DOHH2 (cell line): ENCODE measurements around the gene PAIP2.

ENCODE experiments used
- H3F3A ChIP-seq: fragments of 200-600 bp; sonication (generic), shearing (Covaris generic); 2 replicates; pipeline ENCODE4 v1.6.0; 2016; ENCODE audit warnings: antibody characterized with exemption, mild to moderate bottlenecking; ENCODE audit not compliant: control insufficient read depth, insufficient read depth
- H3K27ac ChIP-seq: fragments of 200-600 bp; sonication (generic); 2 replicates; pipeline ENCODE4 v1.5.1; 2014; ENCODE audit warnings: low read depth, mild to moderate bottlenecking, low read length, moderate library complexity
- H3K27me3 ChIP-seq: fragments of 200-600 bp; sonication (generic); 2 replicates; pipeline ENCODE4 v1.6.1; 2014; ENCODE audit warnings: mild to moderate bottlenecking, low read length, mixed read lengths; ENCODE audit not compliant: control insufficient read depth
- H3K36me3 ChIP-seq: fragments of 200-600 bp; sonication (generic); 2 replicates; pipeline ENCODE4 v1.6.1; 2014; ENCODE audit warnings: mild to moderate bottlenecking, low read length, moderate library complexity, mixed read lengths; ENCODE audit not compliant: control insufficient read depth
- H3K4me1 ChIP-seq: fragments of 200-600 bp; sonication (generic); 2 replicates; pipeline ENCODE4 v1.6.1; 2014; ENCODE audit warnings: mild to moderate bottlenecking, low read length, mixed read lengths; ENCODE audit not compliant: control insufficient read depth
- H3K4me2 ChIP-seq: fragments of 200-600 bp; sonication (generic); 2 replicates; pipeline ENCODE4 v1.6.0; 2014; ENCODE audit warnings: mild to moderate bottlenecking, low read length, moderate library complexity
- H3K4me3 ChIP-seq: fragments of 200-600 bp; sonication (generic); 2 replicates; pipeline ENCODE4 v1.5.1; 2014; ENCODE audit warnings: mild to moderate bottlenecking, low read length, mixed read lengths
- H3K79me2 ChIP-seq: fragments of 200-600 bp; sonication (generic); 2 replicates; pipeline ENCODE4 v1.6.1; 2014; ENCODE audit warnings: mild to moderate bottlenecking, low read length, mixed read lengths; ENCODE audit not compliant: control insufficient read depth
- H3K9me2 ChIP-seq: fragments of 200-600 bp; sonication (generic); replicated peaks from 2 replicates; pipeline ENCODE4 v1.6.1; 2014; ENCODE audit warnings: mild to moderate bottlenecking, low read length, mixed read lengths; ENCODE audit not compliant: control insufficient read depth
- H3K9me3 ChIP-seq: fragments of 200-600 bp; sonication (generic); 2 replicates; pipeline ENCODE4 v1.6.1; 2014; ENCODE audit warnings: antibody characterized with exemption, low read length, mixed read lengths; ENCODE audit not compliant: control insufficient read depth, insufficient read depth
- H4K20me1 ChIP-seq: fragments of 200-600 bp; sonication (generic); 2 replicates; pipeline ENCODE4 v1.6.0; 2014; ENCODE audit warnings: low read depth, mild to moderate bottlenecking, antibody characterized with exemption, low read length, moderate library complexity; ENCODE audit not compliant: control insufficient read depth, insufficient read depth
- EZH2phosphoT487 ChIP-seq: fragments of 200-600 bp; sonication (generic); IDR thresholded peaks from 2 replicates; pipeline ENCODE4 v1.6.1; 2017; ENCODE audit warnings: borderline replicate concordance, mild to moderate bottlenecking, antibody characterized with exemption, low read length, moderate library complexity, mixed read lengths
- TF ChIP-seq, protein P1 (sequence below): fragments of 200-600 bp; sonication (generic); IDR thresholded peaks from one replicate; pipeline ENCODE4 v1.5.1; 2014; ENCODE audit warnings: antibody characterized with exemption, mild to moderate bottlenecking, low read depth, low read length; ENCODE audit not compliant: poor library complexity, severe bottlenecking

PAIP2 gene

GRCh38 chr5:139394654-139395566 lies 53.3 kb downstream of the PAIP2 start, which contains the start of gene PROB1:
TSS of gene PROB1 (minus strand) at chr5:139395104. CDS start at chr5:139395081, 23 bp downstream.
- Histone ChIP-seq H3K4me2 (peak within 1 kb of the TSS; percentile 99), H3K36me3 (peaks cover 57% of the 10 kb centered on the region), H3K27me3 (no peaks in the 10 kb centered on the region), H4K20me1 (no peaks in the 10 kb centered on the region), H3K79me2 (peaks cover 60% of the 10 kb centered on the region), H3K9me3 (no peaks in the 10 kb centered on the region), H3K9me2 (no peaks in the 10 kb centered on the region), H3K4me3 (peak within 1 kb of the TSS; percentile 99), H3K4me1 (peaks cover 58% of the 10 kb centered on the region), H3K27ac (0 out of 2 replicates have a peak within 1 kb of the TSS, but pooled peaks have one; percentile 99), H3F3A (peaks cover 19% of the 10 kb centered on the region)
- TF ChIP-seq EZH2phosphoT487 = no peak
- TF ChIP-seq, protein P1, sequence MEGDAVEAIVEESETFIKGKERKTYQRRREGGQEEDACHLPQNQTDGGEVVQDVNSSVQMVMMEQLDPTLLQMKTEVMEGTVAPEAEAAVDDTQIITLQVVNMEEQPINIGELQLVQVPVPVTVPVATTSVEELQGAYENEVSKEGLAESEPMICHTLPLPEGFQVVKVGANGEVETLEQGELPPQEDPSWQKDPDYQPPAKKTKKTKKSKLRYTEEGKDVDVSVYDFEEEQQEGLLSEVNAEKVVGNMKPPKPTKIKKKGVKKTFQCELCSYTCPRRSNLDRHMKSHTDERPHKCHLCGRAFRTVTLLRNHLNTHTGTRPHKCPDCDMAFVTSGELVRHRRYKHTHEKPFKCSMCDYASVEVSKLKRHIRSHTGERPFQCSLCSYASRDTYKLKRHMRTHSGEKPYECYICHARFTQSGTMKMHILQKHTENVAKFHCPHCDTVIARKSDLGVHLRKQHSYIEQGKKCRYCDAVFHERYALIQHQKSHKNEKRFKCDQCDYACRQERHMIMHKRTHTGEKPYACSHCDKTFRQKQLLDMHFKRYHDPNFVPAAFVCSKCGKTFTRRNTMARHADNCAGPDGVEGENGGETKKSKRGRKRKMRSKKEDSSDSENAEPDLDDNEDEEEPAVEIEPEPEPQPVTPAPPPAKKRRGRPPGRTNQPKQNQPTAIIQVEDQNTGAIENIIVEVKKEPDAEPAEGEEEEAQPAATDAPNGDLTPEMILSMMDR = no peak

DNA sequence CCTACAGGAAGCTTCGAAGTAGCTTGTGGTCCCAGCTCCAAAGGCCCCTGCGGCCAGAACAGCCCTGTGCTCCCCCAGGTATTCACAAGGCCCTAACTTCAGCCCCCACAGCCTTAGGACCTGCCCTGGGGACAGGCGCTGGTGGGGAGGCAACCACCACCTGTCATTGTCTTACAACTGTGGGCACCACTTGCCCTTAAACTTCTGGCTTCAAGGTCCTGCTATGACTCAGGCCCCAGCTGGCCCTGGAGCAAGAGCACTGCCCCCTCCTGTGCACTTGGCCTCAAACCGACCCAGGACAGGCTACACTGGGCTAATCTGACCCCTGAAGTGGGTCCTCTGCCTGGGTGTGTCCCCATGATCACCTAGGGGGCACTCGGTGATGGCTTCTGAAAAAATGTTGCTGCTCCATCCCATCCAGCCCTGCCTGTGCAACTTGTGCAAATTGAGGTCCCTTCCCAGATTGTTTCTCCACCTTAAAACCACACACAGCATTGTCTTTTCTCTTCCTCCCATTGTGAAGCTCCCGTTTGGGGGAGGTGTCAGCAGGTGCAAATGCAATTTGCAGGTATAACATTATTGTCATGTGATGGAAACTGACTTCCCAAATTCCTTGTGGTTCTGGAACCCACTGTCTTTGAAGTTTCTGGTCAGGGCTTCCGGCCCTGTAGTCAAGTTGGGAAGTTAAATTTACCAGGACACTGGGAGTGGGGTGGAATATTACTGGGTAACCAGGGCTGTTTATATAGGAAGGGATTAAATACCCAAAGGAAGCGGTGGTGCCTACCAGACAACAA lies 54.4 kb downstream of the PAIP2 start:
- Histone ChIP-seq H3K4me2 (peak overlapping the region; percentile 99; the same call in 1 of the 2 replicates), H3K27me3 (no peaks in the 10 kb centered on the region), H3K36me3 (peaks cover 46% of the 10 kb centered on the region), H3K27ac (no peak overlapping the region), H3K4me1 (peaks cover 46% of the 10 kb centered on the region), H3K4me3 (no peak overlapping the region), H3F3A (peaks cover 9% of the 10 kb centered on the region), H4K20me1 (no peaks in the 10 kb centered on the region), H3K9me3 (no peaks in the 10 kb centered on the region), H3K9me2 (no peaks in the 10 kb centered on the region), H3K79me2 (peaks cover 48% of the 10 kb centered on the region)
- TF ChIP-seq, protein P1 = no peak
- TF ChIP-seq EZH2phosphoT487 = no peak

- H3K27me3 ChIP-seq = no peaks in the 10 kb centered on the region
- H3K4me2 ChIP-seq = no peak overlapping the region
- TF ChIP-seq, protein P1 = no peak
- TF ChIP-seq EZH2phosphoT487 = no peak
- peaks cover 8% of the 10 kb centered on the region for H3F3A ChIP-seq
- peaks cover 42% of the 10 kb centered on the region for H3K79me2 ChIP-seq
- no peak overlapping the region for H3K27ac ChIP-seq
- no peak overlapping the region for H3K4me3 ChIP-seq
- peaks cover 40% of the 10 kb centered on the region for H3K36me3 ChIP-seq
- no peaks in the 10 kb centered on the region for H3K9me2 ChIP-seq
- peaks cover 40% of the 10 kb centered on the region for H3K4me1 ChIP-seq
- no peaks in the 10 kb centered on the region for H4K20me1 ChIP-seq
- no peaks in the 10 kb centered on the region for H3K9me3 ChIP-seq
These were observed 55.0 kb downstream of the PAIP2 start for GRCh38 chr5:139396691-139397090.
